Left lung (tissue), 10 donors: ENCODE measurements around the gene IL1RL1. TPM values are rescaled to one million over a fixed set of nuclear protein-coding genes. Genes with fewer than 3 reads are reported as not detected.

Experiments
- ATAC-seq: fragments of 200-7000 bp; cut with Tn5 transposase; one replicate; pipeline ENCODE4 v1.9.1; 2020; ENCODE audit warnings: moderate library complexity
- DNase-seq, 4 donors: peaks; one replicate each; pipeline ENCODE4 v3.0.0-alpha.2; 2013 to 2020
- H3K27ac ChIP-seq, 2 donors: fragments of 200-600 bp; sonication (generic) in 1 of 2; one replicate each; pipeline versions ENCODE4 v1.5.0 to v1.8.0; 2020 to 2021
- H3K27me3 ChIP-seq, 2 donors: fragments of 200-600 bp; sonication (generic) in 1 of 2; one replicate each; pipeline versions ENCODE4 v1.5.0 to v1.8.0; 2020 to 2021
- H3K36me3 ChIP-seq, 2 donors: fragments of 200-600 bp; sonication (generic) in 1 of 2; one replicate each; pipeline versions ENCODE4 v1.5.0 to v1.8.0; 2020 to 2021
- H3K4me1 ChIP-seq, 2 donors: fragments of 200-600 bp; one replicate each; pipeline ENCODE4 v1.8.0; 2021
- H3K4me3 ChIP-seq, 2 donors: fragments of 200-600 bp; sonication (generic) in 1 of 2; one replicate each; pipeline versions ENCODE4 v1.5.0 to v1.8.0; 2020 to 2021; ENCODE audit warnings: mild to moderate bottlenecking in 1 of 2
- H3K9me3 ChIP-seq, 2 donors: fragments of 200-600 bp; sonication (generic) in 1 of 2; one replicate each; pipeline versions ENCODE4 v1.5.0 to v1.8.0; 2020 to 2021
- intact Hi-C, 2 donors: fragments of 100-400 bp; cut with DNase I; formaldehyde crosslinking; loops; one replicate each; pipeline versions ENCODE4 v1.11.2 to v1.14.2; 2022
- polyA plus RNA-seq, 6 donors: library from polyadenylated mRNA; unstranded; fragments of 120-200 nt; gene quantifications; one replicate each; pipeline ENCODE4 v1.2.1, GENCODE V29; 2013; ENCODE audit not compliant: insufficient read length in 6 of 6
- total RNA-seq, 2 donors: library from RNA; stranded (reverse); fragmentation: NEBNext Ultra II Directional; extraction: Animal tissue kit (Norgen Biotek cat#: 25700); gene quantifications; one replicate each; pipeline ENCODE4 v1.2.1, GENCODE V29; 2021
- TF ChIP-seq, protein P1 (sequence below), 2 donors: fragments of 200-600 bp; sonication (generic) in 1 of 2; IDR thresholded peaks; one replicate each; pipeline versions ENCODE4 v1.5.0 to v1.8.0; 2021; ENCODE audit warnings: antibody characterized with exemption in 2 of 2
- donor health status: DM: no; HTN: yes; CAD: no.
- donor health status: DM: no; HTN: no; CAD: no.

IL1RL1 gene
- total and polyA plus RNA-seq, 8 donors = 0.13 to 72.2 (median 0.25) TPM

GRCh38 chr2:102283996-102284395, 27.4 kb upstream of the IL1RL1 start:
- no peak overlapping the region for H3K4me3 ChIP-seq
- TF ChIP-seq, protein P1, sequence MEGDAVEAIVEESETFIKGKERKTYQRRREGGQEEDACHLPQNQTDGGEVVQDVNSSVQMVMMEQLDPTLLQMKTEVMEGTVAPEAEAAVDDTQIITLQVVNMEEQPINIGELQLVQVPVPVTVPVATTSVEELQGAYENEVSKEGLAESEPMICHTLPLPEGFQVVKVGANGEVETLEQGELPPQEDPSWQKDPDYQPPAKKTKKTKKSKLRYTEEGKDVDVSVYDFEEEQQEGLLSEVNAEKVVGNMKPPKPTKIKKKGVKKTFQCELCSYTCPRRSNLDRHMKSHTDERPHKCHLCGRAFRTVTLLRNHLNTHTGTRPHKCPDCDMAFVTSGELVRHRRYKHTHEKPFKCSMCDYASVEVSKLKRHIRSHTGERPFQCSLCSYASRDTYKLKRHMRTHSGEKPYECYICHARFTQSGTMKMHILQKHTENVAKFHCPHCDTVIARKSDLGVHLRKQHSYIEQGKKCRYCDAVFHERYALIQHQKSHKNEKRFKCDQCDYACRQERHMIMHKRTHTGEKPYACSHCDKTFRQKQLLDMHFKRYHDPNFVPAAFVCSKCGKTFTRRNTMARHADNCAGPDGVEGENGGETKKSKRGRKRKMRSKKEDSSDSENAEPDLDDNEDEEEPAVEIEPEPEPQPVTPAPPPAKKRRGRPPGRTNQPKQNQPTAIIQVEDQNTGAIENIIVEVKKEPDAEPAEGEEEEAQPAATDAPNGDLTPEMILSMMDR (IDR thresholded peaks at IDR 0.05) = no peak
- ATAC-seq = no peak

DNA sequence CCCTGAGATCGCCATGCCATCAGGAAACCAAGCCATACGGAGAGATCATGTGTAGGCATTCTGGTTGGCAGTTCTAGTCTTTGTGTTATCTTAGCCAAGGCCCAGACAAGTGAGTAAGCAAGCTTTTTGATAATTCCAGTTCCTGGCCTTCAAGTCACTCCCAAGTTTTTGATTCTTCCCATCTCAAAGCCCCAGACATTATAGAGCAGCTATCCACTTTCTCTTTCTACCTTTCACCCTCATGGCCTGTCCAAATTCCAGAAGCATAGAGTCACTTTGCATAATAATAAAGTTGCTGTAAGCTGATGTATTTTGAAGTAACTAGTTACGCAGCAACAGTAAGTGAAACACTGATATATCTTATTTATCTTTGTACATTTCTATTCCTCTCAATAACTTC, 26.8 kb upstream of the IL1RL1 start:
- intact Hi-C loops = no loop called here
- Histone ChIP-seq H3K9me3 (no peaks in the 10 kb centered on the region), H3K4me3 (no peak overlapping the region), H3K27me3 (no peaks in the 10 kb centered on the region), H3K36me3 (no peaks in the 10 kb centered on the region), H3K27ac (no peak overlapping the region), H3K4me1 (peaks cover 0 to 17% of the 10 kb centered on the region in 2 donors)
- no peak for ATAC-seq
- TF ChIP-seq, protein P1 (IDR thresholded peaks at IDR 0.05) = no peak
- DNase-seq = no peak

More at GRCh38 chr2:102283996-102284395, 27.4 kb upstream of the IL1RL1 start:
- DNase-seq = no peak
- Histone ChIP-seq H3K27me3 (no peaks in the 10 kb centered on the region), H3K9me3 (no peaks in the 10 kb centered on the region), H3K36me3 (no peaks in the 10 kb centered on the region), H3K27ac (no peak overlapping the region), H3K4me1 (peaks cover 0 to 20% of the 10 kb centered on the region in 2 donors)
- intact Hi-C loops = no loop called here

DNA sequence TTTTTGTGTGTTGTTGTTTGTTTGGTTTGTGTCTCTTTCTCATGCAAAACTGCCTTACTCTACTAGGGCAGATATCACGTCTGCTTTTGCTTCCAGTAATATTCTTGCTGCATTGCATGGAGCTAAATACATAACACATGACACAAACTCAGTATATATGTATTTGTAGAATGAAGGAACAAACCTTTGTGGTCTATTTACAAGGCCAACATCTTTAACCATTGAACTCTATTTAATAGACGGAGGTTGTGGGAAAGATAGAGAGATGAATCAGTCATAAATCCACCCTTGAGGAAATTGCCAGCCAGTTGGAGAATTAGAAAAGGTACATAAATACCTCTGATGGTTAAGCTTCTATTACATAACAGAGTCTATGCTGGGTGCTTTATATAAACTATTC, 26.0 kb upstream of the IL1RL1 start:
- H3K9me3 ChIP-seq = no peaks in the 10 kb centered on the region
- intact Hi-C loops = no loop called here
- H3K27me3 ChIP-seq = no peaks in the 10 kb centered on the region
- H3K36me3 ChIP-seq = no peaks in the 10 kb centered on the region
- TF ChIP-seq, protein P1 (IDR thresholded peaks at IDR 0.05) = no peak
- peaks cover 0 to 17% of the 10 kb centered on the region in 2 donors for H3K4me1 ChIP-seq
- ATAC-seq (no peak), DNase-seq (no peak)
- H3K4me3 ChIP-seq = no peak overlapping the region
- no peak overlapping the region for H3K27ac ChIP-seq

- TF ChIP-seq, protein P1 (IDR thresholded peaks at IDR 0.05) = no peak
- ATAC-seq = no peak
- no peaks in the 10 kb centered on the region for H3K27me3 ChIP-seq
- H3K4me3 ChIP-seq = no peak overlapping the region
- no peaks in the 10 kb centered on the region for H3K9me3 ChIP-seq
- H3K27ac ChIP-seq = no peak overlapping the region
- no peaks in the 10 kb centered on the region for H3K36me3 ChIP-seq
- intact Hi-C loops = no loop called here
- DNase-seq = no peak
- H3K4me1 ChIP-seq = peaks cover 0 to 21% of the 10 kb centered on the region in 2 donors
These were observed 25.3 kb upstream of the IL1RL1 start for GRCh38 chr2:102286041-102286440.

- no peak overlapping the region for H3K27ac ChIP-seq
- H3K4me3 ChIP-seq = no peak overlapping the region
- H3K27me3 ChIP-seq = peaks cover 0 to 6% of the 10 kb centered on the region in 2 donors
- ATAC-seq (no peak), DNase-seq (no peak)
- intact Hi-C loops = no loop called here
- no peaks in the 10 kb centered on the region for H3K36me3 ChIP-seq
- peaks cover 0 to 27% of the 10 kb centered on the region in 2 donors for H3K4me1 ChIP-seq
- TF ChIP-seq, protein P1 (IDR thresholded peaks at IDR 0.05) = no peak
- H3K9me3 ChIP-seq = no peaks in the 10 kb centered on the region
These were observed 22.2 kb upstream of the IL1RL1 start for GRCh38 chr2:102289129-102289528.
